K562 (cell line): ENCODE measurements around the gene PLP2. TPM values are rescaled to one million over a fixed set of nuclear protein-coding genes. Genes with fewer than 3 reads are reported as not detected.

Experiments used
- ARID1B ChIP-seq: fragments of 450-650 bp; IDR thresholded peaks from 2 replicates; pipeline ENCODE4 v1.6.1; 2016; ENCODE audit warnings: antibody characterized with exemption, mild to moderate bottlenecking, inconsistent platforms
- BCLAF1 ChIP-seq, 2 experiments: fragments of 450-650 bp in 1 of 2; IDR thresholded peaks; 2 replicates each; pipeline ENCODE4 v1.6.1; 2011 to 2017; ENCODE audit warnings: low read depth in 2 of 2, antibody characterized with exemption in 1 of 2, borderline replicate concordance in 1 of 2, low read length in 1 of 2, mild to moderate bottlenecking in 1 of 2, mixed read lengths in 1 of 2; ENCODE audit not compliant: control insufficient read depth in 1 of 2
- BRCA1 ChIP-seq, 2 experiments: fragments of 450-650 bp in 1 of 2; sonication (generic) in 1 of 2; formaldehyde crosslinking in 1 of 2; IDR thresholded peaks; 2 replicates each; pipeline versions ENCODE4 v1.5.0 to v1.6.1; 2017 to 2020; ENCODE audit warnings: mild to moderate bottlenecking in 1 of 2, missing genetic modification reagents in 1 of 2
- CREBBP ChIP-seq: IDR thresholded peaks from one replicate; pipeline ENCODE4 v1.6.1; 2012; ENCODE audit warnings: low read depth, mild to moderate bottlenecking, control low read depth, inconsistent platforms, low read length
- EP300 ChIP-seq: IDR thresholded peaks from 2 replicates; pipeline ENCODE4 v1.6.1; 2012; ENCODE audit warnings: low read length, improper control_type of control experiment
- FOXJ2 ChIP-seq: fragments of 200-800 bp; sonication (Bioruptor generic); IDR thresholded peaks from 2 replicates; pipeline ENCODE4 v1.6.1; 2016; ENCODE audit warnings: missing genetic modification characterization, missing compliant biosample characterization
- HNRNPK ChIP-seq: fragments of 200-400 bp; formaldehyde crosslinking; IDR thresholded peaks from one replicate; pipeline ENCODE4 v1.6.1; 2018; ENCODE audit warnings: mild to moderate bottlenecking, low read depth, low read length; ENCODE audit not compliant: poor library complexity, severe bottlenecking
- MAX ChIP-seq: sonication (generic); formaldehyde crosslinking; IDR thresholded peaks from 2 replicates; pipeline ENCODE4 v1.9.0; 2022; ENCODE audit warnings: mild to moderate bottlenecking, missing genetic modification reagents
- MCM5 ChIP-seq: fragments of 450-650 bp; IDR thresholded peaks from 2 replicates; pipeline ENCODE4 v1.6.1; 2016; ENCODE audit warnings: low read depth
- MTF1 ChIP-seq: fragments of 250-450 bp; sonication (Bioruptor Pico); IDR thresholded peaks from 2 replicates; pipeline ENCODE4 v1.9.0; 2021; ENCODE audit warnings: moderate library complexity, mild to moderate bottlenecking, inconsistent platforms, borderline replicate concordance
- NFYB ChIP-seq: IDR thresholded peaks from 2 replicates; pipeline ENCODE4 v1.6.1; 2011; ENCODE audit warnings: mild to moderate bottlenecking, moderate library complexity; ENCODE audit not compliant: insufficient read length; ENCODE audit errors: extremely low read depth
- TAF9B ChIP-seq: fragments of 450-650 bp; IDR thresholded peaks from 2 replicates; pipeline ENCODE4 v1.6.1; 2018; ENCODE audit warnings: mild to moderate bottlenecking; ENCODE audit not compliant: partially characterized antibody
- TCFL5 ChIP-seq: fragments of 250-450 bp; sonication (Bioruptor Pico); conservative IDR thresholded peaks from 2 replicates; pipeline ENCODE4 v1.6.1; 2021; ENCODE audit warnings: mild to moderate bottlenecking, moderate library complexity, matching md5 sums
- ZBED1 ChIP-seq: IDR thresholded peaks from 2 replicates; pipeline ENCODE4 v1.6.1; 2014
- ZNF12 ChIP-seq: sonication (generic); formaldehyde crosslinking; IDR thresholded peaks from 2 replicates; pipeline ENCODE4 v1.4.0; 2020; ENCODE audit warnings: mild to moderate bottlenecking, missing genetic modification reagents
- ZNF586 ChIP-seq: fragments of 450-650 bp; formaldehyde crosslinking; conservative IDR thresholded peaks from 2 replicates; pipeline ENCODE4 v1.4.0; 2020; ENCODE audit warnings: mild to moderate bottlenecking, moderate library complexity
- polyA plus RNA-seq, 8 experiments: library from polyadenylated mRNA; depleted of rRNA in 4 of 8; stranded (reverse) in 5 of 8; unstranded in 3 of 8; fragments of >200 nt; fragmentation: Nextera tagmentation in 2 of 8; fragmentation: Illumina TruSeq in 1 of 8; extraction: Ambion mirVana in 2 of 8; extraction: Trizol in 1 of 8; gene quantifications; 2 replicates each; pipeline versions ENCODE4 v1.2.1 to v1.2.3, GENCODE V29; 2011 to 2014; ENCODE audit warnings: inconsistent platforms in 1 of 8, missing spikeins in 1 of 8
- total RNA-seq, 7 experiments: library from RNA; depleted of rRNA in 6 of 7; stranded (reverse); fragments of >200 nt in 6 of 7; fragmentation: Illumina TruSeq in 2 of 7; extraction: Trizol in 2 of 7; gene quantifications; 2 replicates each; pipeline versions ENCODE4 v1.2.1 to v1.2.3, GENCODE V29; 2011 to 2021; ENCODE audit warnings: low replicate concordance in 1 of 7
- TF ChIP-seq, protein P1 (sequence below): IDR thresholded peaks from 3 replicates; pipeline ENCODE4 v1.6.1; 2011; ENCODE audit warnings: borderline replicate concordance, mild to moderate bottlenecking; ENCODE audit not compliant: insufficient read length, insufficient read depth
- TF ChIP-seq, protein P2 (sequence below): fragments of 250-450 bp; sonication (Bioruptor Pico); IDR thresholded peaks from 2 replicates; pipeline ENCODE4 v1.5.0; 2020; ENCODE audit warnings: mild to moderate bottlenecking
- TF ChIP-seq, protein P3 (sequence below): sonication (generic); formaldehyde crosslinking; IDR thresholded peaks from 2 replicates; pipeline ENCODE4 v1.8.0; 2022; ENCODE audit warnings: mild to moderate bottlenecking, missing genetic modification reagents

PLP2 gene
- total and polyA plus RNA-seq, 9 of the 15 experiments (the other 6 are each of a cell fraction or from before 2014, with no cell fraction given), result 34.7 to 236 (median 112) TPM

GRCh38 chrX:49163555-49164419 lies 7.9 kb upstream of the PLP2 start (continued):
- TF ChIP-seq BCLAF1 (IDR thresholded peaks at IDR 0.05; ENCODE audit: borderline replicate concordance in 1 of 2, control insufficient read depth in 1 of 2, low read depth in 2 of 2, low read length in 1 of 2) (peak in 1 of 2 experiments; percentile 58; a peak in 1 of 4 replicates), HNRNPK (no peak), FOXJ2 (tag) (no peak), MAX (CRISPR knock-in tag) (no peak), ZNF586 (CRISPR knock-in tag) (no peak), ARID1B (peak; percentile 38; the same call in 1 of the 2 replicates), TAF9B (no peak), TCFL5 (CRISPR knock-in tag) (no peak), CREBBP (no peak), MCM5 (no peak), MTF1 (CRISPR knock-in tag) (no peak), EP300 (no peak), NFYB (no peak), ZBED1 (no peak), ZNF12 (no peak), BRCA1 (IDR thresholded peaks at IDR 0.05) (no peak), BRCA1 (CRISPR knock-in tag; IDR thresholded peaks at IDR 0.05) (no peak)
- TF ChIP-seq, protein P1, sequence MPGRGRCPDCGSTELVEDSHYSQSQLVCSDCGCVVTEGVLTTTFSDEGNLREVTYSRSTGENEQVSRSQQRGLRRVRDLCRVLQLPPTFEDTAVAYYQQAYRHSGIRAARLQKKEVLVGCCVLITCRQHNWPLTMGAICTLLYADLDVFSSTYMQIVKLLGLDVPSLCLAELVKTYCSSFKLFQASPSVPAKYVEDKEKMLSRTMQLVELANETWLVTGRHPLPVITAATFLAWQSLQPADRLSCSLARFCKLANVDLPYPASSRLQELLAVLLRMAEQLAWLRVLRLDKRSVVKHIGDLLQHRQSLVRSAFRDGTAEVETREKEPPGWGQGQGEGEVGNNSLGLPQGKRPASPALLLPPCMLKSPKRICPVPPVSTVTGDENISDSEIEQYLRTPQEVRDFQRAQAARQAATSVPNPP, result no peak
- TF ChIP-seq, protein P2, sequence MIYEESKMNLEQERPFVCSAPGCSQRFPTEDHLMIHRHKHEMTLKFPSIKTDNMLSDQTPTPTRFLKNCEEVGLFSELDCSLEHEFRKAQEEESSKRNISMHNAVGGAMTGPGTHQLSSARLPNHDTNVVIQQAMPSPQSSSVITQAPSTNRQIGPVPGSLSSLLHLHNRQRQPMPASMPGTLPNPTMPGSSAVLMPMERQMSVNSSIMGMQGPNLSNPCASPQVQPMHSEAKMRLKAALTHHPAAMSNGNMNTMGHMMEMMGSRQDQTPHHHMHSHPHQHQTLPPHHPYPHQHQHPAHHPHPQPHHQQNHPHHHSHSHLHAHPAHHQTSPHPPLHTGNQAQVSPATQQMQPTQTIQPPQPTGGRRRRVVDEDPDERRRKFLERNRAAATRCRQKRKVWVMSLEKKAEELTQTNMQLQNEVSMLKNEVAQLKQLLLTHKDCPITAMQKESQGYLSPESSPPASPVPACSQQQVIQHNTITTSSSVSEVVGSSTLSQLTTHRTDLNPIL (CRISPR knock-in tag), result no peak
- TF ChIP-seq, protein P3, sequence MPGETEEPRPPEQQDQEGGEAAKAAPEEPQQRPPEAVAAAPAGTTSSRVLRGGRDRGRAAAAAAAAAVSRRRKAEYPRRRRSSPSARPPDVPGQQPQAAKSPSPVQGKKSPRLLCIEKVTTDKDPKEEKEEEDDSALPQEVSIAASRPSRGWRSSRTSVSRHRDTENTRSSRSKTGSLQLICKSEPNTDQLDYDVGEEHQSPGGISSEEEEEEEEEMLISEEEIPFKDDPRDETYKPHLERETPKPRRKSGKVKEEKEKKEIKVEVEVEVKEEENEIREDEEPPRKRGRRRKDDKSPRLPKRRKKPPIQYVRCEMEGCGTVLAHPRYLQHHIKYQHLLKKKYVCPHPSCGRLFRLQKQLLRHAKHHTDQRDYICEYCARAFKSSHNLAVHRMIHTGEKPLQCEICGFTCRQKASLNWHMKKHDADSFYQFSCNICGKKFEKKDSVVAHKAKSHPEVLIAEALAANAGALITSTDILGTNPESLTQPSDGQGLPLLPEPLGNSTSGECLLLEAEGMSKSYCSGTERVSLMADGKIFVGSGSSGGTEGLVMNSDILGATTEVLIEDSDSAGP, result no peak
